ENCODE measurements around the gene CDYL.

DNA sequence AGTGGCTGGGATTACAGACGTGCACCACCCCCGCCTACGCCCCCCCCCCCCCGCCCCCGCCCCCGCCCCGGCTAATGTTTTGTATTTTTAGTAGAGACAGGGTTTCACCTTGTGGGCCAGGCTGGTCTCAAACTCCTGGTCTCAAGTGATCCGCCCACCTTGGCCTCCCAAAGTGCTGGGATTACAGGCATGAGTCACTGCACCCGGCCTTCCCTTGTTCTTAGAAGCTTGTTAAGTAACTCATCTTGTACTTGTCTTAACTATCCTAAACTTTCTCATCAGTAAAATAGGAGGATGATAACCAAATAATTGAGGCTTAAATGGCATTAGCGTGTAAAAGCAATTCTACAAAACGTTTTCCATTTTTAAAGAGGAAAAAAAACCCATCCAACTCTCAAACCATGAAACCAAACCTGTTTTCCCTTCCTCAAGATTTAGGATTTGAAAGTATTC is 4.2 kb downstream of the CDYL start:
- TF ChIP-seq, protein P1, sequence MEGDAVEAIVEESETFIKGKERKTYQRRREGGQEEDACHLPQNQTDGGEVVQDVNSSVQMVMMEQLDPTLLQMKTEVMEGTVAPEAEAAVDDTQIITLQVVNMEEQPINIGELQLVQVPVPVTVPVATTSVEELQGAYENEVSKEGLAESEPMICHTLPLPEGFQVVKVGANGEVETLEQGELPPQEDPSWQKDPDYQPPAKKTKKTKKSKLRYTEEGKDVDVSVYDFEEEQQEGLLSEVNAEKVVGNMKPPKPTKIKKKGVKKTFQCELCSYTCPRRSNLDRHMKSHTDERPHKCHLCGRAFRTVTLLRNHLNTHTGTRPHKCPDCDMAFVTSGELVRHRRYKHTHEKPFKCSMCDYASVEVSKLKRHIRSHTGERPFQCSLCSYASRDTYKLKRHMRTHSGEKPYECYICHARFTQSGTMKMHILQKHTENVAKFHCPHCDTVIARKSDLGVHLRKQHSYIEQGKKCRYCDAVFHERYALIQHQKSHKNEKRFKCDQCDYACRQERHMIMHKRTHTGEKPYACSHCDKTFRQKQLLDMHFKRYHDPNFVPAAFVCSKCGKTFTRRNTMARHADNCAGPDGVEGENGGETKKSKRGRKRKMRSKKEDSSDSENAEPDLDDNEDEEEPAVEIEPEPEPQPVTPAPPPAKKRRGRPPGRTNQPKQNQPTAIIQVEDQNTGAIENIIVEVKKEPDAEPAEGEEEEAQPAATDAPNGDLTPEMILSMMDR (conservative IDR thresholded peaks at IDR 0.05; ENCODE audit: low read depth, low read length): no peak
- no peak for TF ChIP-seq EZH2 (IDR thresholded peaks at IDR 0.05; ENCODE audit: low read length, unreplicated experiment)

All from PC-3 (cell line).